HG02642 (cell line): ENCODE measurements around the gene ZNF566.
"Not testable (repeated sequence)": the region's sequence is repeated elsewhere in the genome, so short reads cannot be mapped to it uniquely, and the experiment has no call there.

Experiments
- ATAC-seq: cut with Tn5 transposase; IDR thresholded peaks from one replicate; pipeline ENCODE4 v1.9.1; 2021; ENCODE audit warnings: mild to moderate bottlenecking; ENCODE audit not compliant: unreplicated experiment, poor library complexity

ZNF566 gene

DNA sequence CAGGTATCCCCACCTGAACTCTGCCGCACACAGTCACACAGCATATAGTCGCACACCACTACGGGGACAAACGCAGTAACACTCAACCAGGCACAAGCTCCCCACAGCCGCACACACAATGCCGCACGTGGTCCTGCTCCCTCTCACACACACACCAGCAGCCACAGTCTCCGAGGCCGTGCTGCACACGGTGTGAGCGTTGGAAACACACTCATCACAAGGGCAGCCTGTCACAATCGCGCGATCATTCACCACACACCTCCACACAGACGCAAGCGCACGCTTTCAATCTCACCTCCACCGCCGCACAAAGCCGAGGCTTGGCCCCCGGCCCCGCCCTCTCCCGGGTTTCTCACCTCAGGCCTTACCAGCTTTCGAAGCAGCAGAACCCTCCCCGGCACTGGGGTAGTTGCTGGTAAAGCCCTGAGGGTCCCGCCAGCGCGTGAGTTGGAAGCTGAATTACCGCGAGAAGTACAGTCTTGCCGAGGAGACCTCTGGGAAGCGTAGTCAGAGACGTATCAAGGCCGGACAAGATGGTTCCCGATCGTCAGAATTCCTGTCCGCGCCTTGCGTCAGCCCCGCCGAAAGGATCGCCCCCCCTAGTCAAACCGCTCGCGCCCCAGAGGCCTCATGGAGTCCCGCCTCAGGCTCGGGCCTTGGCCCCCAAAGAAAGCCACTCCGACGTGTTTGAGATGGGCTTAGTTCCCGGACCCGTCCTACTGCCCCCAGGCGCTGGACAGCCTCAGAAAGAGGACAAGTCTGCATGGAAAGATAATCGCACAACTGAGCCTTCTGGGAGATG, at the start of gene ZNF566:
Gene ZNF566, minus strand, starts transcription at position 444 of the 802 bp plus-strand sequence. CDS start 13,004 bp downstream, outside the sequence.
- peak; percentile 90 for ATAC-seq

GRCh38 chr19:36528921-36529518, 39.7 kb upstream of the ZNF566 start:
- ATAC-seq = peak; percentile 21

DNA sequence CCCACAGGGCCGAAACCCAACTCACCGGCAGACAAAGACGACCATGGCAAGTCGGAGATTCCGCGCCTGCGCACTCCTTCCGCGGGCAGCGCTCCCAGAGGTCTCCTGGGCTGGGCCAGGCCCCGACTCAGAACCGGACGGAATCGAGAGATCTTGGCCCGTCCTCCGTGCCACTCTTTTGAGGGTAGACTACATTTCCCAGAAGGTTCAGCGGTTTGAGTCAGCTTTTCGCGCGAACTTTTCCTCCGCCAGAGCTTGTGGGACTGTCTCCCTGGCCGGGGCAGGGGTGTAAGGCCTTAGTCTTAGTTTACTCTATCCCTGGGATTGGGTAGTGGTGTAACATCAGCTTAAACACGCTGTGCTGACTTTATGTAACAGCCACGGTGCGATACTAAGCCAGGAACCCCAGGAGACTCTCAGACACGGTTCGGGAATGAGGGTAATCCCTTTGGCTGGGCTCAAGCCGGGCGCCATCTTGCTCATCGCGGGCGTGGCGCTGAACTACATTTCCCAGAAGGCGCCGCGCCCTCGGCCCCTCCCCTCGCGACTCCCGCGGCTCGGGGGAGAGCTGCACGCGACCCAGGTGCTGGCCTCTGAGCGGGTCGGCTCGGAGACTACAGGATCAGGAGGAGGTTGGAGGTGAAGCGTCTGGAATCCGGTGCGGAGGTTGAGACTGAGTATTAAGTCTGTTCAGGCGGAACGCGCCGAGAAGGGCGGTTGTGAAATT, 39.0 kb upstream of the ZNF566 start, which contains the start of gene ZNF260:
Gene ZNF260, minus strand, starts transcription at position 78 of the 727 bp plus-strand sequence. CDS start 13,033 bp downstream, outside the sequence.
- peak; percentile 90 for ATAC-seq

DNA sequence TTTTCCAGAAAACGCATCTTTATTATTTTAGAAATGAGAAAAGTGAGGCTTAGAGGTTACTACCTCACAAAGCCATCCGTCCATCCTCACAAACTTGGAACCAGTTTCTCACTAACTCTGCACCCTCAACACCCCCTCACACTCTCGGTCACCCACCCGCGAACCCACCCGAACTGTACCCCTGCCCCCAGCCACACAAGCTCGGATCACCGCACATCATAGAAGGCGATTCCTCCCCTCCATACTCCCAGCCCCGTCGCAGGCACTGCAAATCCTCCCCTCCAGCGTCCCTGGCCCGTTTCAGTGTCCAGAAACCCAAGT, 38.5 kb upstream of the ZNF566 start:
- no peak for ATAC-seq

- no peak for ATAC-seq
Observed at GRCh38 chr19:36527341-36527740, 38.0 kb upstream of the ZNF566 start.

DNA sequence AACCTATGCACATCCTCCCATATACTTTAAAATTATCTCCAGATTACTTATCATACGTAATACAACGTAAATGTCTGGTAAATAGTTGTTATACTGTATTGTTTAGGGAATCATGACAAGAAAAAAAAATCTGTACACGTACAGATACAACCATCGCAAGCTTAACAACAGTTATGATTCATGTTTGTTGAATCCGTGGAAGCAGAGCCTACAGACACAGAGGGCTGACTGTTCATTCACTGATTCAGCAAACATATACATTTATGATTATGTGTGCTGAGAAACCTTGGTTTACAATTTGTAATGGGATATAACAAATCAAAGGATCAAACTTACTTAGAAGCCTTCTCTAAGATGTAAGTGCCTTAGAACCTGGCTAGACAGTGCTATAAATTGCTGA, 37.2 kb upstream of the ZNF566 start:
- no peak for ATAC-seq

- no peak for ATAC-seq
Observed at GRCh38 chr19:36524617-36525016, 35.3 kb upstream of the ZNF566 start.

- ATAC-seq = no peak
Observed at GRCh38 chr19:36514012-36514612, 24.8 kb upstream of the ZNF566 start.

DNA sequence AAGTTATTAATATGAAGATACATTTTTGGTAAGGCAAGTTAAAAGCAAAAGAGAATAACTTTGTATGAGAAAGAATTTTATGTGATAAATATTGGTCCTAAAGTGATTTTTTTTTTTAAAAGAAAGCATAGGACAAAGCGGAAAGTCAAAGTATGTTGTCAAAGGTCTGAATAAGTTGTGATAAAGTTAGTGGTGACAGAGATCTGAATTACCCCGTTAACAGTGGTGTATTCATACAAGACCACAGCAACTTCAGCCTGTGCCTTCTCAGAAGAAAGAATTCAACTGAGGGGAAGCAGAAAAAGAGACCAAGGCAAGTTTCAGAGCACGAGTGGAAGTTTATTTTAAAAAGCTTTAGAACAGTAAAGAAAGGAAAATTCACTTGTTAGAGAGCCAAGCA, 19.0 kb upstream of the ZNF566 start:
- ATAC-seq = no peak

DNA sequence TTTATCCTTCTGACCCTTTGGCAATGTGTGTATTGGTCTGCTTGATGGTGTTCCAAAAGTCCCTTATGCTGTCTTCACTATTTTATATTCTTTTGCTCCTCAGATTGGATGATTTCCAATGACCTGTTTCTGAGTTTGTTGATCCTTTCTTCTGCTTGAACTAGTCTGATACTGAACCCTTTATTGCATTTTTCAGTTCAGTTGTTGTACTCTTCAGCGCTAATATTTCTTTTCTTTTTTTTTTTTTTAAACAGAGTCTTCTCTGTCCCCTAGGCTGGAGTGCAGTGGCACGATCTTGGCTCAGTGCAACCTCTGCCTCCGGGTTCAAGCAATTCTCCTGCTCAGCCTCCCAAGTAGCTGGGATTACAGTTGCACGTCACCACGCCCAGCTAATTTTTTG, 12.6 kb upstream of the ZNF566 start:
- ATAC-seq = no peak

GRCh38 chr19:36497001-36497400, 7.6 kb upstream of the ZNF566 start:
- no peak for ATAC-seq

GRCh38 chr19:36492689-36493453, 3.5 kb upstream of the ZNF566 start:
- ATAC-seq = not testable (repeated sequence)

- ATAC-seq = not testable (repeated sequence)
Observed at GRCh38 chr19:36490846-36491245, 1.5 kb upstream of the ZNF566 start.

DNA sequence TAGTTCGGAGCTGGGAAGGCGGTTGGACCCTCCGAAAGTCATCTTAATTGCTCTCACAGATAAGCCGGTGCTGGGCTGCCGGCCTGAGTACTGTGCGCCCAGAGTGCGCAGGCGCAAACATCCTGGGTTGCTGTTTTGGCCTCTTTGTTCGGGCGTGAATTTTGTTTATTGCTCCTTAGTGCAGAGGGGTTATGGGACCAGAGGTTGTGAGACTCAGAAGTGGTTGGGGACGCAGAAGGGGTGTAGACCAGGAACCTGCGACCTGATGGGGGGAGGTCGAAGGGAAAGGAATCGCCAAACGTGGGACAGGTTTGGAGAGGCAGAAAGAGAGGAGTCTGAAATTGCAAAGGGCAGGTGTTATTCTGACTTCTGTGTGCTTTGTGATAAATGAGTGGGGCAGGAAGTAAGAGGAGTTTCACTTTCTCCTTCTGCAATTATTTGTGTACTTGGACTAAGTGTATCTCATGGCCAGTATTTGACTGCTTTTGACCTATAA, 607 bp upstream of the ZNF566 start:
- peak; percentile 59 for ATAC-seq

DNA sequence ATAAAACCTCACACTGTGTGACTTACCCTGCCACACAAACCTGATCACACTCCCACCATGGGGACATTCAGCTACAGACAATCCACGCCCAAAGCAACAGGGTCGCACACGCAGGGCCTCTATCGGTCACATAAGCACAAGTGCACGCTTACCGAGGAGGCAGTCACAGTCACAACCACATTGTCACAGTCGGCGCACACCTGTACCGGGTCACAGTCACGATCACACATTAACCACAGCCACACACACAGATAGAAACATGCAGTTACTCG, 579 bp downstream of the ZNF566 start:
- peak; percentile 12 for ATAC-seq

- ATAC-seq = no peak
Observed at GRCh38 chr19:36488118-36488845, 1.1 kb downstream of the ZNF566 start.

GRCh38 chr19:36483653-36484052, 5.7 kb downstream of the ZNF566 start:
- ATAC-seq = no peak

DNA sequence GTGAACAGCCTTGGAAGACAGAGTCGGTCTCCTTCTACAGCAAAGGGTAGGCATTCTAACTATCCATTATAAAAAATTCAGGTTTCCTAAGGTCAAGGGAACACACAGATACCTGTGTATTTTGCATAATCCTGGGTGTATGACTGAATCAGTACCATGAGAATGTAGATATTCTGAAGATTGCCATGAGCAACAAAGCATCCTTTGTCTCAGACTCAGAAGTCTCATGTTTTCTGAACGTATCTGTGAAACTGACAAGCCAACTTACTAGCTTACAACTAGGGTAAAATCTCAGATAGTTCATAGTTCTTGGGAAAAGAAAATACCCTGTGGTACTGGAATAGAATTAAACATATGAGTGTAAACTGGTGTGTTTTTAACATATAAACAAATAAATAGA, 6.5 kb downstream of the ZNF566 start:
- no peak for ATAC-seq

- ATAC-seq = no peak
Observed at GRCh38 chr19:36460046-36460445, 29.3 kb downstream of the ZNF566 start.

GRCh38 chr19:36456831-36457230, 32.5 kb downstream of the ZNF566 start:
- no peak for ATAC-seq
